Measurements from ENCODE around the gene PLCB1.
"Not testable (repeated sequence)": the region's sequence is repeated elsewhere in the genome, so short reads cannot be mapped to it uniquely, and the experiment has no call there.

Gene PLCB1

GRCh38 chr20:8331740-8332412, 199.8 kb downstream of the PLCB1 start:
- no peak overlapping the region for H3K27ac ChIP-seq (ENCODE audit: low read depth, low read length)
- no peaks in the 10 kb centered on the region for H3K27me3 ChIP-seq (ENCODE audit: control insufficient read depth in 1 of 2, insufficient read depth in 2 of 2, low read length in 2 of 2)
- H3K36me3 ChIP-seq (ENCODE audit: insufficient read depth, low read length) = no peaks in the 10 kb centered on the region
- no peaks in the 10 kb centered on the region for H3K4me1 ChIP-seq (ENCODE audit: insufficient read depth, low read length)
- H3K9ac ChIP-seq (ENCODE audit: low read length) = no peak overlapping the region
- H3K9me3 ChIP-seq (ENCODE audit: low read length) = no peaks in the 10 kb centered on the region
- no peak overlapping the region for H3K4me3 ChIP-seq (ENCODE audit: low read depth in 1 of 2, low read length in 2 of 2)

DNA sequence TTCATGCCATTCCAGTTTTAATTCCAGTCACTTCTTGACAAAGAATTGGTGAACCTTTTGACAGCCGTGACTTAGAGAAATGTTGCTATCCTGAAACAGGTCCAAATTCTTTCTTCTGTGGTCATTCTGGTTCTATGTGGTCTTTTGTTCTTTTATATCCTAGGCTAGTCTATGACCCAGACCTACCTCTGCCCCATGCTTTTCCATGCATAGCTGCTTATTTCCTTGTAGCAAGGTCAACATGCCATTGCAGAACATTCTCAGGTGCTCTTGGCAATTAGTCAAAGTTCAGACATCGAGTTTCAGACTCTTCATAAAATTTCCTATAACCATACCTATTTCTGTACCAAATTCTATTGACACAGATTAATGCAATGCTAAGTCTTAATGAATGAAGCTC, 202.6 kb downstream of the PLCB1 start:
- Histone ChIP-seq H3K9ac (ENCODE audit: low read length) (no peak overlapping the region), H3K4me3 (ENCODE audit: low read depth in 1 of 2, low read length in 2 of 2) (no peak overlapping the region), H3K27ac (ENCODE audit: low read depth, low read length) (no peak overlapping the region), H3K4me1 (ENCODE audit: insufficient read depth, low read length) (no peaks in the 10 kb centered on the region), H3K36me3 (ENCODE audit: insufficient read depth, low read length) (no peaks in the 10 kb centered on the region), H3K9me3 (ENCODE audit: low read length) (no peaks in the 10 kb centered on the region), H3K27me3 (ENCODE audit: control insufficient read depth in 1 of 2, insufficient read depth in 2 of 2, low read length in 2 of 2) (no peaks in the 10 kb centered on the region)

GRCh38 chr20:8335059-8335458, 203.0 kb downstream of the PLCB1 start:
- no peaks in the 10 kb centered on the region for H3K36me3 ChIP-seq (ENCODE audit: insufficient read depth, low read length)
- H3K27me3 ChIP-seq (ENCODE audit: control insufficient read depth in 1 of 2, insufficient read depth in 2 of 2, low read length in 2 of 2) = no peaks in the 10 kb centered on the region
- H3K9ac ChIP-seq (ENCODE audit: low read length) = no peak overlapping the region
- no peaks in the 10 kb centered on the region for H3K4me1 ChIP-seq (ENCODE audit: insufficient read depth, low read length)
- no peak overlapping the region for H3K27ac ChIP-seq (ENCODE audit: low read depth, low read length)
- no peaks in the 10 kb centered on the region for H3K9me3 ChIP-seq (ENCODE audit: low read length)
- no peak overlapping the region for H3K4me3 ChIP-seq (ENCODE audit: low read depth in 1 of 2, low read length in 2 of 2)

- H3K27ac ChIP-seq (ENCODE audit: low read depth, low read length) = no peak overlapping the region
- H3K4me3 ChIP-seq (ENCODE audit: low read depth in 1 of 2, low read length in 2 of 2) = no peak overlapping the region
- no peak overlapping the region for H3K9ac ChIP-seq (ENCODE audit: low read length)
- no peaks in the 10 kb centered on the region for H3K4me1 ChIP-seq (ENCODE audit: insufficient read depth, low read length)
- H3K36me3 ChIP-seq (ENCODE audit: insufficient read depth, low read length) = no peaks in the 10 kb centered on the region
- H3K27me3 ChIP-seq (ENCODE audit: control insufficient read depth in 1 of 2, insufficient read depth in 2 of 2, low read length in 2 of 2) = no peaks in the 10 kb centered on the region
- no peaks in the 10 kb centered on the region for H3K9me3 ChIP-seq (ENCODE audit: low read length)
These were observed 203.6 kb downstream of the PLCB1 start for GRCh38 chr20:8335495-8336195.

GRCh38 chr20:8339349-8339748, 207.3 kb downstream of the PLCB1 start:
- no peak overlapping the region for H3K4me3 ChIP-seq (ENCODE audit: low read depth in 1 of 2, low read length in 2 of 2)
- no peaks in the 10 kb centered on the region for H3K27me3 ChIP-seq (ENCODE audit: control insufficient read depth in 1 of 2, insufficient read depth in 2 of 2, low read length in 2 of 2)
- no peaks in the 10 kb centered on the region for H3K9me3 ChIP-seq (ENCODE audit: low read length)
- no peaks in the 10 kb centered on the region for H3K36me3 ChIP-seq (ENCODE audit: insufficient read depth, low read length)
- no peak overlapping the region for H3K9ac ChIP-seq (ENCODE audit: low read length)
- no peak overlapping the region for H3K27ac ChIP-seq (ENCODE audit: low read depth, low read length)
- H3K4me1 ChIP-seq (ENCODE audit: insufficient read depth, low read length) = peaks cover 7% of the 10 kb centered on the region

DNA sequence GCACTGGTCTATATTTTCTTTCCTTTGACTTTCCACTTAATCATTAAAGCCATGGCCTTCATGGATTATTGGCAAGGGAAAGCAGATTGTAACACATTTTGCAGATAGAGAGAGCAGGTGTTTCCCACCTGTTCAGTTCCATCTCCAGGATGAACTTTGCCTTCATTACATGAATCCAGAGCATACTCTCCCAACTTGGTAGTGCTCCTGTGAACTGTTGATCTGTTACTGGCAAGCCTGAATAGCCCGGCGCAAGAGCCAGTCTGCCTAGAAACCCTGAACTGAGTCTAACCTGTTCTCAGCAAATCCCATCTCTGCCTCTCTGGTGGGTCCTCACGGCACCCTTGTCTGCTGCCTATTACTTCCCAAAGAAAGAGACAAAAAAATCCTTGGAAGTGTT, 210.3 kb downstream of the PLCB1 start:
- H3K9ac ChIP-seq (ENCODE audit: low read length) = no peak overlapping the region
- H3K27me3 ChIP-seq (ENCODE audit: control insufficient read depth in 1 of 2, insufficient read depth in 2 of 2, low read length in 2 of 2) = no peaks in the 10 kb centered on the region
- H3K9me3 ChIP-seq (ENCODE audit: low read length) = no peaks in the 10 kb centered on the region
- no peaks in the 10 kb centered on the region for H3K36me3 ChIP-seq (ENCODE audit: insufficient read depth, low read length)
- peaks cover 35% of the 10 kb centered on the region for H3K4me1 ChIP-seq (ENCODE audit: insufficient read depth, low read length)
- no peak overlapping the region for H3K27ac ChIP-seq (ENCODE audit: low read depth, low read length)
- H3K4me3 ChIP-seq (ENCODE audit: low read depth in 1 of 2, low read length in 2 of 2) = no peak overlapping the region

DNA sequence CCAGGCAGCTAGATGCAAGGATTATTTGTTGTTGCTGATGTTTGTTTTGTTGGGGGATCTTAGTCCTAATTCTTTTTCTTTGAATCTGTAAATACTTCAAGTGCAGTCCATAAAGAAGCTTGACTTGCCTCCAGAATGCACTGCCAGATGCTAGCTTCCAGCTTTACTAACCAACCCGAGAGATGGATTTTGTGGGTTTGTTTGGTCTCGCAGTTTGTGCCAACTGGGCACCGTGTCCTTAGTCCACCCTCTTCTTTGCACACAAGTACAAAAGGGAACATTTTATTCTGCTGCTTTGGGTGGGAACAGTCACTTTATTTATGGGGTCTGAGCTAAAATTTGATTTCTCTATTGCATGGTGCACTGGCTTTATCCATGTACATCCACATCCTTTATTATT, 212.0 kb downstream of the PLCB1 start:
- no peak overlapping the region for H3K4me3 ChIP-seq (ENCODE audit: low read depth in 1 of 2, low read length in 2 of 2)
- peaks cover 42% of the 10 kb centered on the region for H3K4me1 ChIP-seq (ENCODE audit: insufficient read depth, low read length)
- H3K36me3 ChIP-seq (ENCODE audit: insufficient read depth, low read length) = no peaks in the 10 kb centered on the region
- H3K27me3 ChIP-seq (ENCODE audit: control insufficient read depth in 1 of 2, insufficient read depth in 2 of 2, low read length in 2 of 2) = no peaks in the 10 kb centered on the region
- H3K9ac ChIP-seq (ENCODE audit: low read length) = no peak overlapping the region
- no peaks in the 10 kb centered on the region for H3K9me3 ChIP-seq (ENCODE audit: low read length)
- no peak overlapping the region for H3K27ac ChIP-seq (ENCODE audit: low read depth, low read length)

- no peak overlapping the region for H3K4me3 ChIP-seq (ENCODE audit: low read depth in 1 of 2, low read length in 2 of 2)
- H3K36me3 ChIP-seq (ENCODE audit: insufficient read depth, low read length) = no peaks in the 10 kb centered on the region
- H3K27me3 ChIP-seq (ENCODE audit: control insufficient read depth in 1 of 2, insufficient read depth in 2 of 2, low read length in 2 of 2) = no peaks in the 10 kb centered on the region
- no peaks in the 10 kb centered on the region for H3K9me3 ChIP-seq (ENCODE audit: low read length)
- no peak overlapping the region for H3K9ac ChIP-seq (ENCODE audit: low read length)
- H3K4me1 ChIP-seq (ENCODE audit: insufficient read depth, low read length) = peaks cover 42% of the 10 kb centered on the region
- no peak overlapping the region for H3K27ac ChIP-seq (ENCODE audit: low read depth, low read length)
These were observed 212.6 kb downstream of the PLCB1 start for GRCh38 chr20:8344631-8345030.

DNA sequence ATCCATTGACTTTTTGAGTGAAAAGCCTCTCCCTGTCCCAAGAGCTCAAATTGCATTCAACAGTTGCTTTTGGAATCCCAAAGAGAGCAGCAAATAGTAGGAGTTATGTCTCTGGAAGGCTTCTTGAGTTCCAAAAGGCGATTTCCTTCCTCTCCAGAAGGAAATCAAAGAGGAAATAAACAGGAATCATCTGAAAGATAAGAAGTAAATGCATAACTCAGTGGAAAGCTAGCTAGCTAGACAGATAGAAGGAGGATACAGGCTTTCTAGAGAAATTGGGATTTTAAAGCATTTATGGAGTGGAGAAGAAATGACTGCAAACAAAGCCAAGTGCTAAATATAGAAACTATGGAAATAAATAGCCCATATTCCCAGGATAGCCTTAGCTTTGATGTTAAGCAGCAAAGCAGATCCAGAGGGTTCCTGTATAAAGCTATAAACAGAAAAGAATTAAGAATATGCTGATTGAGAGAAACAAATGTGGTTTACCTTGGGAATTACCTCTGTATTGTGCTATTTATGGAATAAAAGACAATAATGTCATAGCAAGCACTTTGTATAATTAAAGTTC, 214.7 kb downstream of the PLCB1 start:
- Histone ChIP-seq H3K9ac (ENCODE audit: low read length) (no peak overlapping the region), H3K27ac (ENCODE audit: low read depth, low read length) (no peak overlapping the region), H3K4me1 (ENCODE audit: insufficient read depth, low read length) (peaks cover 42% of the 10 kb centered on the region), H3K27me3 (ENCODE audit: control insufficient read depth in 1 of 2, insufficient read depth in 2 of 2, low read length in 2 of 2) (no peaks in the 10 kb centered on the region), H3K4me3 (ENCODE audit: low read depth in 1 of 2, low read length in 2 of 2) (no peak overlapping the region), H3K36me3 (ENCODE audit: insufficient read depth, low read length) (no peaks in the 10 kb centered on the region), H3K9me3 (ENCODE audit: low read length) (no peaks in the 10 kb centered on the region)

GRCh38 chr20:8350225-8350624, 218.2 kb downstream of the PLCB1 start:
- H3K4me1 ChIP-seq (ENCODE audit: insufficient read depth, low read length) = peaks cover 27% of the 10 kb centered on the region
- H3K4me3 ChIP-seq (ENCODE audit: low read depth in 1 of 2, low read length in 2 of 2); H3K36me3 ChIP-seq (ENCODE audit: insufficient read depth, low read length); H3K27ac ChIP-seq (ENCODE audit: low read depth, low read length); H3K9ac ChIP-seq (ENCODE audit: low read length); H3K9me3 ChIP-seq (ENCODE audit: low read length); H3K27me3 ChIP-seq (ENCODE audit: control insufficient read depth in 1 of 2, insufficient read depth in 2 of 2, low read length in 2 of 2): not testable (repeated sequence)

DNA sequence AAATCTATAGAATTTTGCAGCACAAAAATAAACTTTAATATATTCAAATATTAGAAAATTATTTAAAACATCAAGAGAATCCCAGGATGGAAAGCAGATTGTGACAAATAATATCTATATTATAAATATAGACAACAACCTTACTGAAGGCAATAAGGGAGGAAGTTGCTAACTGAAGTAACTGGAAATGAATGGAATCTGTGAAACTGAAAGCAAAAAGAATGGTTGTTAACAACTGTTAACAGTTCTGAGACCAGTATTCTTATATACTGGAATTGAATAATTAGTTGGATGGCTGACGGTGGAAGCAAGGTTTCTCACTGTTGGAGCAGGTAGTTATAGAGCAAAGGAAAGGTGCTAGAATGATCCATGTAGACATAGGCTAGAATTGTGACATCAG, 220.4 kb downstream of the PLCB1 start:
- Histone ChIP-seq H3K4me3 (ENCODE audit: low read depth in 1 of 2, low read length in 2 of 2) (no peak overlapping the region), H3K27me3 (ENCODE audit: control insufficient read depth in 1 of 2, insufficient read depth in 2 of 2, low read length in 2 of 2) (no peaks in the 10 kb centered on the region), H3K27ac (ENCODE audit: low read depth, low read length) (no peak overlapping the region), H3K9me3 (ENCODE audit: low read length) (no peaks in the 10 kb centered on the region), H3K36me3 (ENCODE audit: insufficient read depth, low read length) (no peaks in the 10 kb centered on the region), H3K9ac (ENCODE audit: low read length) (no peak overlapping the region), H3K4me1 (ENCODE audit: insufficient read depth, low read length) (peaks cover 11% of the 10 kb centered on the region)

DNA sequence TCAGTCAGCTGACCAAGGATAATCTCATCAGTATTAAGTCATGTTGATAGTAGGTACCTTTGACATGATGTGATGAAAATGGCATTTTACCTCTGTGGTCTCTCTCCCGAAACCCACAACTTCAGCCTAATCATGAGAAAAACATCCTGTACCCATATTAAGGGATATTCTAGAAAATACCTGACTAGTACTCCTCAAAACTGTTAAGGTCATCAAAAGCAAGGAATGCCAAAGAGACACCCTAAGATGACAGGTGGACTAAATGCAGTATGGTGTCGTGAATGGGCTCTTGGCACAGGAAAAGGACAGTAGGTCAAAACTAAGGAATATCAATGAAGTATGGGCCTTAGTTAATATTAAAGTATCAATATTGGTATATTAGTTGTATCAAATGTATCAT, 221.4 kb downstream of the PLCB1 start:
- no peaks in the 10 kb centered on the region for H3K27me3 ChIP-seq (ENCODE audit: control insufficient read depth in 1 of 2, insufficient read depth in 2 of 2, low read length in 2 of 2)
- H3K9ac ChIP-seq (ENCODE audit: low read length) = no peak overlapping the region
- no peak overlapping the region for H3K27ac ChIP-seq (ENCODE audit: low read depth, low read length)
- H3K9me3 ChIP-seq (ENCODE audit: low read length) = no peaks in the 10 kb centered on the region
- no peaks in the 10 kb centered on the region for H3K36me3 ChIP-seq (ENCODE audit: insufficient read depth, low read length)
- peaks cover 9% of the 10 kb centered on the region for H3K4me1 ChIP-seq (ENCODE audit: insufficient read depth, low read length)
- no peak overlapping the region for H3K4me3 ChIP-seq (ENCODE audit: low read depth in 1 of 2, low read length in 2 of 2)

Measured in muscle layer of colon (tissue), 2 donors.